ENCODE results near the gene GTF2IRD1. TPM values are rescaled to one million over a fixed set of nuclear protein-coding genes. Genes with fewer than 3 reads are reported as not detected.

Gene GTF2IRD1
- total and polyA plus RNA-seq, 2 of the 13 experiments (the other 11 are each of a cell fraction or from before 2014, with no cell fraction given), result 16.5 to 26.7 TPM

GRCh38 chr7:74627661-74628411 lies 174.1 kb downstream of the GTF2IRD1 start (continued):
- peak; percentile 80 for TF ChIP-seq SALL1 (CRISPR knock-in tag; IDR thresholded peaks at IDR 0.05)
- TF ChIP-seq RXRA (CRISPR knock-in tag; IDR thresholded peaks at IDR 0.05), result peak; percentile 16; the same call in 1 of the 2 replicates
- TF ChIP-seq SAP130 (CRISPR knock-in tag; IDR thresholded peaks at IDR 0.05; ENCODE audit: low read depth), result peak; percentile 54; the same call in 1 of the 2 replicates
- TF ChIP-seq ZNF644 (CRISPR knock-in tag; IDR thresholded peaks at IDR 0.05; ENCODE audit: low read depth), result 0 out of 2 replicates have a peak, but pooled peaks have one; percentile 65
- TF ChIP-seq HOXA3 (CRISPR knock-in tag; IDR thresholded peaks at IDR 0.05), result peak; percentile 39; the same call in 1 of the 2 replicates
- peak; percentile 61; the same call in 1 of the 2 replicates for TF ChIP-seq YEATS4 (CRISPR knock-in tag; IDR thresholded peaks at IDR 0.05; ENCODE audit: borderline replicate concordance)
- no peak for TF ChIP-seq TBX2 (CRISPR knock-in tag; IDR thresholded peaks at IDR 0.05; ENCODE audit: borderline replicate concordance)
- TF ChIP-seq MTA1 (CRISPR knock-in tag; IDR thresholded peaks at IDR 0.05; ENCODE audit: borderline replicate concordance), result no peak
- TF ChIP-seq HMG20B (CRISPR knock-in tag; conservative IDR thresholded peaks at IDR 0.05), result peak; percentile 54; the same call in 1 of the 2 replicates
- TF ChIP-seq ARID5B (CRISPR knock-in tag; IDR thresholded peaks at IDR 0.05), result peak; percentile 63
- no peak for TF ChIP-seq ZNF546 (CRISPR knock-in tag; conservative IDR thresholded peaks at IDR 0.05)
- TF ChIP-seq THAP11 (CRISPR knock-in tag; IDR thresholded peaks at IDR 0.05), result peak; percentile 45; the same call in 1 of the 2 replicates
- TF ChIP-seq HOXA5 (CRISPR knock-in tag; IDR thresholded peaks at IDR 0.05), result 0 out of 2 replicates have a peak, but pooled peaks have one; percentile 25
- no peak for TF ChIP-seq LCORL (IDR thresholded peaks at IDR 0.05)
- TF ChIP-seq LCORL (CRISPR knock-in tag; IDR thresholded peaks at IDR 0.05), result no peak
- TF ChIP-seq ZNF710 (CRISPR knock-in tag; IDR thresholded peaks at IDR 0.05; ENCODE audit: borderline replicate concordance), result peak; percentile 52; the same call in 1 of the 2 replicates
- peak; percentile 25; the same call in 1 of the 2 replicates for TF ChIP-seq ZNF292 (CRISPR knock-in tag; IDR thresholded peaks at IDR 0.05; ENCODE audit: borderline replicate concordance, low read depth)
- TF ChIP-seq FOXP4 (CRISPR knock-in tag; IDR thresholded peaks at IDR 0.05), result peak; percentile 45
- no peak for TF ChIP-seq SOX6 (IDR thresholded peaks at IDR 0.05)
- peak; percentile 76 for TF ChIP-seq SOX6 (CRISPR knock-in tag; IDR thresholded peaks at IDR 0.05)
- peak; percentile 15; the same call in 1 of the 2 replicates for TF ChIP-seq MIER3 (CRISPR knock-in tag; IDR thresholded peaks at IDR 0.05; ENCODE audit: borderline replicate concordance)
- peak; percentile 16; the same call in 1 of the 2 replicates for TF ChIP-seq HMG20A (CRISPR knock-in tag; IDR thresholded peaks at IDR 0.05; ENCODE audit: borderline replicate concordance)
- peak; percentile 46 for TF ChIP-seq ETV5 (CRISPR knock-in tag; IDR thresholded peaks at IDR 0.05; ENCODE audit: borderline replicate concordance)
- peak; percentile 57 for TF ChIP-seq MYC (CRISPR knock-in tag; IDR thresholded peaks at IDR 0.05; ENCODE audit: borderline replicate concordance)
